ENCODE results near the gene MTHFD1L.

Gene MTHFD1L

GRCh38 chr6:151101161-151101815, 235.8 kb downstream of the MTHFD1L start:
- TF ChIP-seq CTCF (conservative IDR thresholded peaks at IDR 0.05) (no peak), ZFX (IDR thresholded peaks at IDR 0.05) (no peak)
- H3K27ac ChIP-seq: no peak overlapping the region

- H3K27ac ChIP-seq: no peak overlapping the region
- TF ChIP-seq ZFX (IDR thresholded peaks at IDR 0.05) (no peak), CTCF (conservative IDR thresholded peaks at IDR 0.05) (no peak)
Observed at GRCh38 chr6:151101816-151102694, 236.6 kb downstream of the MTHFD1L start.

- no peak for TF ChIP-seq ZFX (IDR thresholded peaks at IDR 0.05)
- H3K27ac ChIP-seq: no peak overlapping the region
Observed at GRCh38 chr6:151103266-151103665, 237.8 kb downstream of the MTHFD1L start.

- TF ChIP-seq ZFX (IDR thresholded peaks at IDR 0.05) (no peak), CTCF (conservative IDR thresholded peaks at IDR 0.05) (no peak)
- H3K27ac ChIP-seq: no peak overlapping the region
Observed at GRCh38 chr6:151107897-151108427, 242.5 kb downstream of the MTHFD1L start.

GRCh38 chr6:151108548-151108947, 243.0 kb downstream of the MTHFD1L start:
- H3K27ac ChIP-seq: no peak overlapping the region
- TF ChIP-seq CTCF (conservative IDR thresholded peaks at IDR 0.05) (no peak), ZFX (IDR thresholded peaks at IDR 0.05) (no peak)

- no peak overlapping the region for H3K27ac ChIP-seq
- TF ChIP-seq ZFX (IDR thresholded peaks at IDR 0.05): no peak
- no peak for TF ChIP-seq CTCF (conservative IDR thresholded peaks at IDR 0.05)
Observed at GRCh38 chr6:151109361-151109760, 243.9 kb downstream of the MTHFD1L start.

GRCh38 chr6:151109869-151110575, 244.5 kb downstream of the MTHFD1L start:
- no peak for TF ChIP-seq ZFX (IDR thresholded peaks at IDR 0.05)
- TF ChIP-seq CTCF (conservative IDR thresholded peaks at IDR 0.05): no peak
- H3K27ac ChIP-seq: no peak overlapping the region

All from C4-2B (cell line).